Neural crest cell (in vitro differentiated cells): ENCODE results near the gene RO60. TPM values are rescaled to one million over a fixed set of nuclear protein-coding genes. Genes with fewer than 3 reads are reported as not detected.
A peak's percentile ranks its signal among the peaks of the same experiment; 100 is the strongest.

Experiments
- DNase-seq: peaks from one replicate; pipeline ENCODE4 v3.0.0; 2021; ENCODE audit warnings: low read depth, mixed read lengths, low spot score
- H3K27ac Mint-ChIP-seq: one replicate; pipeline ENCODE4 v1.8.0; 2021; ENCODE audit warnings: mild to moderate bottlenecking, mixed read lengths; ENCODE audit not compliant: unreplicated experiment
- H3K27me3 Mint-ChIP-seq: 2 replicates; pipeline ENCODE4 v1.8.0; 2021; ENCODE audit warnings: low read depth, mild to moderate bottlenecking, mixed read lengths
- H3K36me3 Mint-ChIP-seq: 2 replicates; pipeline ENCODE4 v1.8.0; 2021; ENCODE audit warnings: low read depth, mild to moderate bottlenecking, mixed read lengths
- H3K4me1 Mint-ChIP-seq: 2 replicates; pipeline ENCODE4 v1.8.0; 2021; ENCODE audit warnings: mixed read lengths
- H3K4me3 Mint-ChIP-seq: one replicate; pipeline ENCODE4 v1.8.0; 2021; ENCODE audit warnings: mild to moderate bottlenecking, mixed read lengths
- H3K9me3 Mint-ChIP-seq: 2 replicates; pipeline ENCODE4 v1.8.0; 2021; ENCODE audit warnings: mixed read lengths
- CTCF ChIP-seq: fragments of 200-600 bp; sonication (generic); conservative IDR thresholded peaks from 2 replicates; pipeline ENCODE4 v1.5.0; 2021; ENCODE audit warnings: antibody characterized with exemption, mild to moderate bottlenecking
- total RNA-seq: library from RNA; stranded (reverse); gene quantifications from 2 replicates; pipeline ENCODE4 v1.2.1, GENCODE V29; 2021

Gene RO60
- total RNA-seq, 1 donor from 2014 or later = 122 TPM

DNA sequence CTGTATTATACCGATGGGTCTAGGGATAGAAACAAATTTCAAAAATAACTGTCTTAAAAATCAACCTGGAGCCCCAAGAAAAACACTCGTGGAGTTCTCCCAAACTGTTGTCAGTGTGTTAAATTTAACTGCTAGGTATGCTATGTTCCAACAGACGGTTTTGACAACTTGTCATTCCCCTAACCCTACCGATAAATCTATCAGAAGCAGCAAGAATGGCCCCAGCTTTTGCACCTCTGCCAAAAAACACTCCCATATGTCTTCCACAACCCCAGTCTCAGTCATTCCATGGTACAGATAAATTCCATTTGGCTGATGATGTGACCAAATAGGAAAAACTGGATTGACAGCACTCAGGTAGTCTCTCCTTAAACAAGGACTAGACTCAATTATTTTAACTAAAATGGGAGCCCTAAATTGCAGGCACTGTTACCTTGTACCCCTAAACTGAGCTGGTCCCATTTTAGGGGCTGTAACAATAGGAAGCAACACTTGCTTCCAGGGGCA is 5.2 kb upstream of the RO60 start:
- Mint-ChIP-seq H3K4me1 (peaks cover 19% of the 10 kb centered on the region), H3K4me3 (no peak overlapping the region), H3K9me3 (no peaks in the 10 kb centered on the region), H3K27ac (no peak overlapping the region), H3K27me3 (no peaks in the 10 kb centered on the region), H3K36me3 (no peaks in the 10 kb centered on the region)
- no peak for TF ChIP-seq CTCF
- no peak for DNase-seq

- Mint-ChIP-seq H3K27ac (peak overlapping the region; percentile 100), H3K4me3 (peak overlapping the region; percentile 98), H3K36me3 (peaks cover 7% of the 10 kb centered on the region), H3K27me3 (no peaks in the 10 kb centered on the region), H3K4me1 (peaks cover 36% of the 10 kb centered on the region), H3K9me3 (no peaks in the 10 kb centered on the region)
- no peak for TF ChIP-seq CTCF
- no peak for DNase-seq
These were observed 707 bp upstream of the RO60 start for GRCh38 chr1:193058529-193059281.

GRCh38 chr1:193060115-193060403 is 647 bp downstream of the RO60 start:
- H3K4me1 Mint-ChIP-seq = peaks cover 36% of the 10 kb centered on the region
- peak overlapping the region; percentile 100 for H3K27ac Mint-ChIP-seq
- H3K9me3 Mint-ChIP-seq = no peaks in the 10 kb centered on the region
- peaks cover 7% of the 10 kb centered on the region for H3K36me3 Mint-ChIP-seq
- DNase-seq = no peak
- H3K4me3 Mint-ChIP-seq = peak overlapping the region; percentile 98
- no peaks in the 10 kb centered on the region for H3K27me3 Mint-ChIP-seq
- TF ChIP-seq CTCF = no peak

DNA sequence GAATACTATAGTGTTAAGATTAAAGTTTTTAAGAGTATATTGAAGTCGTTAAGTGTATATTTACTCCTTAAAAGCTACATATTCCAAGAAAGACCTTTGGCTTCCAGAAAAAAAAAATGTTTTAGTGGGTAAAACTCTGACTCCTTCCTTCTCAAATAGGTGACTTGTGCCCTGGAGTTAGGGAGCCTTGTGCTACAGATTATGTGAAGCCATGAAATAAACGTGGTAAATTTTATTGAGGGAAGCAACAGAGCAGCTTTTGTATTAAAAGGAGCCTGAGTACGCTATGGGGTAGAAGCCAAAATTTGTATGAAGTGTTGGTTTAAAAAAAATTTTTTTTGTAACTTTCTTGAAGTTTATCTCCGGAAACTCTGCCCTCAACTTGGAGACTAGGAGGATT is 994 bp downstream of the RO60 start:
- TF ChIP-seq CTCF = no peak
- Mint-ChIP-seq H3K4me3 (peak overlapping the region; percentile 98), H3K9me3 (no peaks in the 10 kb centered on the region), H3K4me1 (peaks cover 36% of the 10 kb centered on the region), H3K36me3 (peaks cover 7% of the 10 kb centered on the region), H3K27me3 (no peaks in the 10 kb centered on the region), H3K27ac (peak overlapping the region; percentile 93)
- DNase-seq = no peak

DNA sequence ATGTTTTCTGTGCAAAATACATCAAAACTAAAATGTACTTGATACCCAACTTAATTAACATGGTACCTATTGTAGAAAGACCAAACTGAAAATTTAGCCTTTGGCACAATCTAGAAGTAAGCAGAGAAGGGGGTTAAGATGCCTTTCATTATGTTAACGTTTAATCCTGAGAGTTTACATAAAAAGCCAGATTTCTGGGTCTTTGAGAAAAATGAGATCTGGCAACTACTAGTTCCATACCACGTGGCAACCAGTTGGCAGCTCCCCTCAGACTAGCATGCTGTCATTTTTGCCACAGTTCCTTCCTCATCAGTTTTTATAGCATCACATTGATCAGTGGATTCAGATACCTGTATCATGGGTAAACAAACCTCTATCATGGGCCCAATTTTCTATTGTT is 1.5 kb downstream of the RO60 start:
- no peak for DNase-seq
- Mint-ChIP-seq H3K9me3 (no peaks in the 10 kb centered on the region), H3K4me3 (peak overlapping the region; percentile 98), H3K27me3 (no peaks in the 10 kb centered on the region), H3K36me3 (peaks cover 7% of the 10 kb centered on the region), H3K4me1 (peaks cover 36% of the 10 kb centered on the region), H3K27ac (peak overlapping the region; percentile 46)
- no peak for TF ChIP-seq CTCF
